GM20000 (cell line): ENCODE data around the gene PKD2.
"Not testable (repeated sequence)": the region's sequence is repeated elsewhere in the genome, so short reads cannot be mapped to it uniquely, and the experiment has no call there.

ENCODE experiments used
- DNase-seq: peaks from one replicate; pipeline ENCODE4 v3.0.0; 2012; ENCODE audit warnings: low spot score
- TF ChIP-seq, protein P1 (sequence below): IDR thresholded peaks from 2 replicates; pipeline ENCODE4 v1.5.1; 2012; ENCODE audit warnings: mild to moderate bottlenecking, control low read depth; ENCODE audit errors: extremely low read depth, missing control alignments

The PKD2 gene

DNA sequence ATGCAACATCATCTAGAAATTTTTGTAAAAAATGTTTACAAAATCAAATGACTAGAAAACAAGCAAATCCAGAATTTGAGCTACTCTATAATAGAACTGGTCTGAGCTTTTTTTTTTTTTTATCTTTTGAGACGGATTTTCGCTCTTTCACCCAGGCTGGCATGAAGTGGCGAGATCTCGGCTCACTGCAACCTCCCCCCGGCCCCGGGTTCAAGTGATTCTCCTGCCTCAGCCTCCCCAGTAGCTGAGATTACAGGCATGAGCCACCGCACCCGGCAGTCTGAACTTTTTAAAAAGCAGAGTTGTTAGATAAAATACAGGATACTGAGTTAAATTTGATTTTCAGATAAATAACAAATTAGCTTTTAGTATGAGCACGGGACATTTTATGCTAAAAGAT, 20.9 kb upstream of the PKD2 start:
- TF ChIP-seq, protein P1, sequence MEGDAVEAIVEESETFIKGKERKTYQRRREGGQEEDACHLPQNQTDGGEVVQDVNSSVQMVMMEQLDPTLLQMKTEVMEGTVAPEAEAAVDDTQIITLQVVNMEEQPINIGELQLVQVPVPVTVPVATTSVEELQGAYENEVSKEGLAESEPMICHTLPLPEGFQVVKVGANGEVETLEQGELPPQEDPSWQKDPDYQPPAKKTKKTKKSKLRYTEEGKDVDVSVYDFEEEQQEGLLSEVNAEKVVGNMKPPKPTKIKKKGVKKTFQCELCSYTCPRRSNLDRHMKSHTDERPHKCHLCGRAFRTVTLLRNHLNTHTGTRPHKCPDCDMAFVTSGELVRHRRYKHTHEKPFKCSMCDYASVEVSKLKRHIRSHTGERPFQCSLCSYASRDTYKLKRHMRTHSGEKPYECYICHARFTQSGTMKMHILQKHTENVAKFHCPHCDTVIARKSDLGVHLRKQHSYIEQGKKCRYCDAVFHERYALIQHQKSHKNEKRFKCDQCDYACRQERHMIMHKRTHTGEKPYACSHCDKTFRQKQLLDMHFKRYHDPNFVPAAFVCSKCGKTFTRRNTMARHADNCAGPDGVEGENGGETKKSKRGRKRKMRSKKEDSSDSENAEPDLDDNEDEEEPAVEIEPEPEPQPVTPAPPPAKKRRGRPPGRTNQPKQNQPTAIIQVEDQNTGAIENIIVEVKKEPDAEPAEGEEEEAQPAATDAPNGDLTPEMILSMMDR, result no peak
- no peak for DNase-seq

GRCh38 chr4:87989765-87990164, 17.7 kb upstream of the PKD2 start:
- no peak for DNase-seq
- TF ChIP-seq, protein P1, result no peak

DNA sequence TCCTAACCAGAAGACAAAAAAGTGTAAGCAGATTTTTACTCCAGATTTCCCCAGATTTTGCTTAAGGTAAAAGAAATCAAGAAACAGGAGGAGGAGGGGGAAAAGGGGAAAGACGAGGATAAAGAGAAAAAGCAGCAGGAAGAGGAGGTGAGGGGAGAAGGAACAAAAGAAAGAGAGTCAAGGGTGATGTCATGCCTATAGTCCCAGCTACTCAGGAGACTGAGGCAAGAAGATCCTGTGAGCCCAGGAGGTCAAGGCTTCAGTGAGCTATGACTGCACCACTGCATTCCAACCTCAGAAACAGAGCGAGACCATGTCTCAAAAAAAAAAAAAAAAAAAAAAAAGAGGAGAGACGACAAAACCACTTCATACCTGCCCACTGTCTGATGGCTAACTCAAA, 12.0 kb upstream of the PKD2 start:
- DNase-seq, result no peak
- TF ChIP-seq, protein P1, result no peak

GRCh38 chr4:87999191-87999691, 8.2 kb upstream of the PKD2 start:
- not testable (repeated sequence) for DNase-seq

- TF ChIP-seq, protein P1, result no peak
- no peak for DNase-seq
Observed at GRCh38 chr4:88001871-88002270, 5.6 kb upstream of the PKD2 start.

- TF ChIP-seq, protein P1, result no peak
- no peak for DNase-seq
Observed at GRCh38 chr4:88002786-88003185, 4.6 kb upstream of the PKD2 start.

- DNase-seq, result no peak
- TF ChIP-seq, protein P1, result no peak
Observed at GRCh38 chr4:88003261-88003660, 4.2 kb upstream of the PKD2 start.

GRCh38 chr4:88005076-88005475, 2.4 kb upstream of the PKD2 start:
- TF ChIP-seq, protein P1, result no peak
- DNase-seq, result no peak
